Measurements from ENCODE around the gene C1orf21. TPM values are rescaled to one million over a fixed set of nuclear protein-coding genes. Genes with fewer than 3 reads are reported as not detected.

C1orf21 gene
- polyA plus RNA-seq, 1 of the 3 experiments (the other 2 are of a cell fraction): 4.8 TPM

GRCh38 chr1:184350573-184350972 is 36.3 kb upstream of the C1orf21 start:
- Histone ChIP-seq H3K4me1 (ENCODE audit: control insufficient read depth in 1 of 2, insufficient read depth in 2 of 2, low read depth in 1 of 2, low read length in 1 of 2) (no peaks in the 10 kb centered on the region), H3K79me2 (ENCODE audit: insufficient read depth) (no peaks in the 10 kb centered on the region), H3F3A (replicated peaks; ENCODE audit: insufficient read depth) (no peaks in the 10 kb centered on the region), H4K20me1 (ENCODE audit: insufficient read depth) (no peaks in the 10 kb centered on the region), H3K9ac (no peak overlapping the region), H3K9me2 (no peaks in the 10 kb centered on the region), H2AFZ (ENCODE audit: low read depth) (no peak overlapping the region), H3K36me3 (replicated peaks in 1 of 2; ENCODE audit: control insufficient read depth in 1 of 2, insufficient read depth in 2 of 2, low read length in 1 of 2) (no peaks in the 10 kb centered on the region), H3K27ac (ENCODE audit: low read depth in 2 of 2, low read length in 1 of 2) (no peak overlapping the region), H3K4me3 (ENCODE audit: low read depth in 2 of 2, low read length in 1 of 2) (no peak overlapping the region), H3K9me3 (no peaks in the 10 kb centered on the region), H3K4me2 (no peak overlapping the region), H3K27me3 (ENCODE audit: insufficient read depth) (no peaks in the 10 kb centered on the region)
- CTCF ChIA-PET: no interaction called here
- DNase-seq: no peak
- POLR2A ChIA-PET: no interaction called here
- TF ChIP-seq TCF12 (IDR thresholded peaks at IDR 0.05) (no peak), RAD21 (IDR thresholded peaks at IDR 0.05; ENCODE audit: low read length) (no peak), TAF1 (IDR thresholded peaks at IDR 0.05; ENCODE audit: borderline replicate concordance, low read depth, low read length) (no peak), EZH2phosphoT487 (IDR thresholded peaks at IDR 0.05; ENCODE audit: borderline replicate concordance, low read depth) (no peak), PBX3 (IDR thresholded peaks at IDR 0.05) (no peak), MEF2A (IDR thresholded peaks at IDR 0.05; ENCODE audit: borderline replicate concordance, low read depth) (no peak), GATA2 (CRISPR knock-in tag; IDR thresholded peaks at IDR 0.05) (no peak)
- WGBS (ENCODE audit: low lambda C conversion rate): 45% methylated on average over 2 of the region's 2 CpGs

- no peak overlapping the region for H3K4me3 ChIP-seq (ENCODE audit: low read depth in 2 of 2, low read length in 1 of 2)
- WGBS (ENCODE audit: low lambda C conversion rate): 76% methylated on average over 3 of the region's 3 CpGs
- POLR2A ChIA-PET: no interaction called here
Measured at GRCh38 chr1:184351416-184351975, 35.3 kb upstream of the C1orf21 start.

More at GRCh38 chr1:184351416-184351975, 35.3 kb upstream of the C1orf21 start:
- CTCF ChIA-PET: no interaction called here
- no peaks in the 10 kb centered on the region for H3K9me3 ChIP-seq
- no peak overlapping the region for H3K4me2 ChIP-seq
- H3K27ac ChIP-seq (ENCODE audit: low read depth in 2 of 2, low read length in 1 of 2): no peak overlapping the region
- H3F3A ChIP-seq (replicated peaks; ENCODE audit: insufficient read depth): no peaks in the 10 kb centered on the region
- H3K36me3 ChIP-seq (replicated peaks in 1 of 2; ENCODE audit: control insufficient read depth in 1 of 2, insufficient read depth in 2 of 2, low read length in 1 of 2): no peaks in the 10 kb centered on the region
- H3K9me2 ChIP-seq: no peaks in the 10 kb centered on the region
- H4K20me1 ChIP-seq (ENCODE audit: insufficient read depth): no peaks in the 10 kb centered on the region
- no peak overlapping the region for H2AFZ ChIP-seq (ENCODE audit: low read depth)
- DNase-seq: no peak
- H3K4me1 ChIP-seq (ENCODE audit: control insufficient read depth in 1 of 2, insufficient read depth in 2 of 2, low read depth in 1 of 2, low read length in 1 of 2): no peaks in the 10 kb centered on the region; a peak in 1 of 4 replicates
- no peak for TF ChIP-seq TEAD4 (IDR thresholded peaks at IDR 0.05; ENCODE audit: borderline replicate concordance, insufficient read depth)
- TF ChIP-seq MEF2A (IDR thresholded peaks at IDR 0.05; ENCODE audit: borderline replicate concordance, low read depth): no peak
- no peak for TF ChIP-seq RCOR1 (IDR thresholded peaks at IDR 0.05; ENCODE audit: low read length)
- TF ChIP-seq USF2 (IDR thresholded peaks at IDR 0.05; ENCODE audit: borderline replicate concordance, low read depth, low read length): no peak
- H3K27me3 ChIP-seq (ENCODE audit: insufficient read depth): no peaks in the 10 kb centered on the region
- H3K9ac ChIP-seq: no peak overlapping the region
- H3K79me2 ChIP-seq (ENCODE audit: insufficient read depth): no peaks in the 10 kb centered on the region

Data from SK-N-SH (cell line).